Fibroblast of pulmonary artery (primary cell): Measurements from ENCODE around the gene TBX18.
A peak's percentile ranks its signal among the peaks of the same experiment; 100 is the strongest.

ENCODE experiments used
- DNase-seq: peaks from one replicate; pipeline ENCODE4 v3.0.0-alpha.2; 2010; ENCODE audit warnings: low read depth
- H3K4me3 ChIP-seq: replicated peaks from 2 replicates; pipeline ENCODE4 v1.5.1; 2011; ENCODE audit warnings: low read depth, mild to moderate bottlenecking, control low read depth, low read length, moderate library complexity
- TF ChIP-seq, protein P1 (sequence below): IDR thresholded peaks from 2 replicates; pipeline ENCODE4 v1.5.1; 2011; ENCODE audit warnings: mild to moderate bottlenecking, control low read depth, low read length, inconsistent platforms; ENCODE audit errors: missing control alignments

TBX18 gene

DNA sequence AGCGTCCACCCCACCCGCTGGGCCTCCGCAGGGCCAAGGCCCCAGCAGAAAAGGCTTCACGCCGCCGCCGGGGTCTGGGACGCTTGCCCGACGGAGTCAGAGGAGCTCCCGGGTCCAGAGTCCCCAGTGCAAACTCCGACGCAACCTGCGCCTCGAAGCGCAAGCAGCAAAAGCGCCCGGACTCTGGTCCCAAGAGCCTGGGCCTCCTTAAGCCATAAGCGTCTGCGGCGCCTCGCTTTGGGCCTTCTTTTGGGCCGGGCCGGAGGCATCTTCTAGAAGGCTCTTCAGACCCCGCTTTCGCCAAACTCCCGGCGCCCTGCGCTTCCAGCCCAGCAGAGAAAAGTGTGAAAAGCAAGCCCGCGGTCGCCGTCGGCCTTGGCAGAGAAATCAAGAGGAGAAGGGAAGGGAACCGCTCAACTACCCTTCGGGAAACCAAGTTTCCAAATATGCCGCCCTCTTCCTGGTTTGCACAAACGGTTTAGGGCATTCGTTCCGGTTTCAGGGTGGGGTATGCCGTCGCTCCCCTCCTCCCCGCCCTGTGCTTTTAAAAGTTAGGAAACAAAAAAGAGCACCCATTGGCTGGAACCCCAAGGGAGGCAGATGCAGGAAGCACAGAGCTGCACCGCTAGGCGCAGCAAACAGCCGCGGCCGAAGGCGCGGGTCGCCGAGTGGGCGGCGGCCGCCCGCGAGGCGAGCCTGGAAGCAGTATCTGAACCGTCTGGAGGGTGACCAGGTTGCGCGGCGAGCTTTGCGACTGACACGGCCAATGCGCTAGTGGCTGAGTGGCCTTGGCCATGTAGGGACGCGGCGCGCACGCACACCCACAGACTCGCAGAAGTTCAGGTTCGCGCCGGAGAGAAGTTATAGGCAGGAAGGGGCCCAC is 1.2 kb downstream of the TBX18 start:
- TF ChIP-seq, protein P1, sequence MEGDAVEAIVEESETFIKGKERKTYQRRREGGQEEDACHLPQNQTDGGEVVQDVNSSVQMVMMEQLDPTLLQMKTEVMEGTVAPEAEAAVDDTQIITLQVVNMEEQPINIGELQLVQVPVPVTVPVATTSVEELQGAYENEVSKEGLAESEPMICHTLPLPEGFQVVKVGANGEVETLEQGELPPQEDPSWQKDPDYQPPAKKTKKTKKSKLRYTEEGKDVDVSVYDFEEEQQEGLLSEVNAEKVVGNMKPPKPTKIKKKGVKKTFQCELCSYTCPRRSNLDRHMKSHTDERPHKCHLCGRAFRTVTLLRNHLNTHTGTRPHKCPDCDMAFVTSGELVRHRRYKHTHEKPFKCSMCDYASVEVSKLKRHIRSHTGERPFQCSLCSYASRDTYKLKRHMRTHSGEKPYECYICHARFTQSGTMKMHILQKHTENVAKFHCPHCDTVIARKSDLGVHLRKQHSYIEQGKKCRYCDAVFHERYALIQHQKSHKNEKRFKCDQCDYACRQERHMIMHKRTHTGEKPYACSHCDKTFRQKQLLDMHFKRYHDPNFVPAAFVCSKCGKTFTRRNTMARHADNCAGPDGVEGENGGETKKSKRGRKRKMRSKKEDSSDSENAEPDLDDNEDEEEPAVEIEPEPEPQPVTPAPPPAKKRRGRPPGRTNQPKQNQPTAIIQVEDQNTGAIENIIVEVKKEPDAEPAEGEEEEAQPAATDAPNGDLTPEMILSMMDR: peak; percentile 15
- peak; percentile 97 for DNase-seq
- H3K4me3 ChIP-seq: peak overlapping the region; percentile 92

DNA sequence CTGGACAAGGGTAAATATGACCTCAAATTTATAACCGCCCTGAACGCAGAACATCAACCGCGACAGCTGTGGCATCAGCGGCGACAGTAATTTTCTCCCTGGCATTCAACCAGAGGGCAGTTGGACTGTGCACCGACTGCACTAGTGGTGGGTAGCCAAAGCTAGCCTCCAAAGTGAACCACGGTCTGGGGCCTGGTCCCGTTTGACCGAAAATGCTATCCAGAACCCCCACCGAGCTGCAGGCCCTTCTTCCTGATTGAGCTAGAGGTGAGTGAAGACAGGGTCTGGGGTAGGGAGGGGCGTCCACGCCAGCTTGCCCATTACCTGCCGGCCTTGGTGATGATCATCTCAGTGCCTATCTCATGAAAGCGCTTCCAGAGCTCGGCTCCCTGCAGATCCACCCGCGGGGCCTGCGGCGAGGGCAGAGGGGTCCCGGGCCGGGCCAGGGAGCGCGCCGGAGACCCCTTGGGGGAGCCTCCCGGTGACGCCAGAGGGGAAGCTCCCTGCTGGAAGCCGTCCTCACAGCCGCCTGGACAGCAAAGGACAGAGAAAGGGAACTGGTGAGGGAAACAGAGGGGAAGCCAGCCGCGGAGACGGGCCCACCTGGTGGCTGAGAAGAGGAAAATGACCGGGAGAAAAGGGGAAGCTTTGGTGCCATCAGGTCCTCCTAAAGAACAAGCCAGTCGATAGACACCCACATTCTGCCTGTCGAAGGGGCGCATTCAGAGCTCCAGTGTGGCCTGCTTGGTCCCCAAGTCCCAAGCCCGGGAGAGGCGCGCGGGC is 2.0 kb downstream of the TBX18 start:
- DNase-seq: peak; percentile 74
- peak overlapping the region; percentile 92 for H3K4me3 ChIP-seq
- TF ChIP-seq, protein P1: peak; percentile 35

DNA sequence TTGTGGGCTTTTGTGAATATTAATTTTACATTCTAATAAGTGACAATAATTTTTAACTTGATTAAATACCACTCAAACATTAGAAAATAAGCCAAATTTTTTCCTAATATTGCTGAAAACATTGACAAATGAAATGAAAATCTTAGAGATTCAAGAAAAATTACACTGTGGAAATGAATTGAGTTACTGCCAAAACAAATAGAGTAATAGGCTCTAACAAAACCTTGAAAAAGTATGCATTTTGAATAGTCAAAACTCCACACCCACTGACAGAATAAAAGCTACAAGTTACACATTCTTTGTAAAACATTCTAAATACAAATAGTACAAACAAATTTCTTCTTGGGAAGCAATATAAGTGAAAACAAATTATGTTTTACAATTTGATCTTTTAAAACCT is 5.9 kb downstream of the TBX18 start:
- H3K4me3 ChIP-seq: peak overlapping the region; percentile 92

DNA sequence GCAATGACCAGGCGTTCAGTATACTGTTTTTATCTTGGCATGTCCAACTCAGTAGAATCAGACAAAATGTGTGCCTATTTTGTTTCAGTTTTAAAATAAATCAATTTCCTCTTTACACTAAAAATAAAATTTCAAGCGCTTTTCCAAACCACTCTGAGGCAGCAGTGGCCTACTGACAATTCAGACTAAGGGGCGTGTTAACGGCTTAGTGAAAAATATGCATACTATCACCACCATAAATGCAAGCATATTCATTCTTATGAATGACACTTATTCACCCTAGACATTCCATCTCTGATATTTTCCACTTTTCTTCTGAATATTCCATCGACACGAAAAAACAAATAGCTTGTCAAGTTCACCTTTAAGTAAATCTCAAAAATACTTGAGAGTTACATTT is 7.5 kb downstream of the TBX18 start:
- peak overlapping the region; percentile 32 for H3K4me3 ChIP-seq

More for the DNA sequence above, 5.9 kb downstream of the TBX18 start:
- TF ChIP-seq, protein P1: no peak
- DNase-seq: peak; percentile 53

DNA sequence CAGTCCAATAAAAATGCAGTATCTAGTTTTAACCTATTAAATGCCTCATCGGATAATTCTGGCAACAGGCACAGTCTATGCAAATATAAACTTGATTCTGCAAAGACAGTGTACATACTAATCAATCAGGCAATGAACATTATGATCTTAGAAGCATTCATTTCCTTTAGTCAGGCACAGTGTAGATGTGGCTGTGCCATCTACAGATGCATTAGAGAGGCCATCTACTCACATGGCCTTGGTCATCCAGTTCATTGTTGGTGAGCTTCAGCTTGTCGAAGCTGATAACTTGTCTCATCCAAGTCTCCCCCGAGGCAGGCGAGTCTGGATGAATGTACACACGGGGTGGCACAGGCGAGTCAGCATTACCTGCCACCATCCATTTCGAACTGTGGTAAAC is 7.9 kb downstream of the TBX18 start:
- TF ChIP-seq, protein P1: no peak

More for the DNA sequence above, 7.5 kb downstream of the TBX18 start:
- TF ChIP-seq, protein P1: no peak
- DNase-seq: peak; percentile 48

DNA sequence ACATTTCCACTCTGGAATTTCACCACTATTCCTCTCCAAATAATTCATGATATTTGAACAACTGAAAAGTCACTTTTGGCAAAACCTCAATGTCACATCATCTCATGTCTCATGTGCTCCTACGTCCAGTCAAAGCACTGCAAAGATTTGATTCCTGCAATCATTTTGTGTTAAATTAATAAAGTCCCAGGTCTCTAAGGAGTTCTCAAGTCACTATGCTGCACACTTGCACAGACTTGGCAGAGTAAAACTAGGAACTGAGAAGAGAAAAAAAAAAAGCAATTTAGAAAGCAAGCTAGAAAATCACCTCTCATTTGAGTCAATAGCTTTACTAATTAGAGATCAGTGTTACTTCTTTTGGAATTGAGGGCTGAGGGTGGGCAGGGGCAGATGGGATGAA is 11.2 kb downstream of the TBX18 start:
- TF ChIP-seq, protein P1: no peak
- no peak overlapping the region for H3K4me3 ChIP-seq
- DNase-seq: no peak

More for the DNA sequence above, 7.9 kb downstream of the TBX18 start:
- no peak for DNase-seq
- H3K4me3 ChIP-seq: peak overlapping the region; percentile 32
